Measurements from ENCODE around the gene GALNT10.
"Not testable (repeated sequence)": the region's sequence is repeated elsewhere in the genome, so short reads cannot be mapped to it uniquely, and the experiment has no call there.

GALNT10 gene, protein sequence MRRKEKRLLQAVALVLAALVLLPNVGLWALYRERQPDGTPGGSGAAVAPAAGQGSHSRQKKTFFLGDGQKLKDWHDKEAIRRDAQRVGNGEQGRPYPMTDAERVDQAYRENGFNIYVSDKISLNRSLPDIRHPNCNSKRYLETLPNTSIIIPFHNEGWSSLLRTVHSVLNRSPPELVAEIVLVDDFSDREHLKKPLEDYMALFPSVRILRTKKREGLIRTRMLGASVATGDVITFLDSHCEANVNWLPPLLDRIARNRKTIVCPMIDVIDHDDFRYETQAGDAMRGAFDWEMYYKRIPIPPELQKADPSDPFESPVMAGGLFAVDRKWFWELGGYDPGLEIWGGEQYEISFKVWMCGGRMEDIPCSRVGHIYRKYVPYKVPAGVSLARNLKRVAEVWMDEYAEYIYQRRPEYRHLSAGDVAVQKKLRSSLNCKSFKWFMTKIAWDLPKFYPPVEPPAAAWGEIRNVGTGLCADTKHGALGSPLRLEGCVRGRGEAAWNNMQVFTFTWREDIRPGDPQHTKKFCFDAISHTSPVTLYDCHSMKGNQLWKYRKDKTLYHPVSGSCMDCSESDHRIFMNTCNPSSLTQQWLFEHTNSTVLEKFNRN

DNA sequence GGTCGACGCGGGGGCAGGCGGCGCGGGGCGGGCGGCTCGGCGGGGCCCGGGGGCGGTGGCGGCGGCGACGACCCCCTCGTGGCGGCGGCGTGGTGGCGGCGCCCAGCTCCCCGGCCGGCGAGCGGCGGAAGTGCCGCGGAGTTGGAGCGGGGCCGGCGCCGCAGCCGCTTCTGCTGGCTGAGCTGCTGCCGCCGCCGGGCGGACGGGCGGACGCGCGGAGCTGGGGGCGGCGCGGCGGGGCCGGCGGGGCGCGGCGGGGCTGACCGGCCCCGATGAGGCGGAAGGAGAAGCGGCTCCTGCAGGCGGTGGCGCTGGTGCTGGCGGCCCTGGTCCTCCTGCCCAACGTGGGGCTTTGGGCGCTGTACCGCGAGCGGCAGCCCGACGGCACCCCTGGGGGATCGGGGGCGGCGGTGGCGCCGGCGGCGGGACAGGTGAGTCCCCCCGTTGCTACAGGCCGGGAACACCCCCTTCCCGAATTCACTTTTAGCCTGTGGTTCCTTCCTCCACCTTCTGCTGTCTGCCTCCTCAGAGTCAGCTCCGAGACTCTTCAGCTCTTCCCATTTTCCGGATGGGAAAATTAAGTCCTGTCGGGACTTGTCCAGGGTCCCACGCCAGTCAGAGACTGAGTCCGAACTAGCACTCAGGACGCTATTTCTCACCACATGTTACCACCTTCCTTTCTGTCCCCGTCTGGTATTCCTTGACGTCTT lies at the start of gene GALNT10:
TSS of gene GALNT10 (plus strand) at position 139 of the 710 bp plus-strand sequence. CDS start at position 273, 134 bp downstream.
- H3K4me3 ChIP-seq (replicated peaks; ENCODE audit: low read depth, low read length) = peak within 1 kb of the TSS; percentile 81
- TF ChIP-seq, protein P1, sequence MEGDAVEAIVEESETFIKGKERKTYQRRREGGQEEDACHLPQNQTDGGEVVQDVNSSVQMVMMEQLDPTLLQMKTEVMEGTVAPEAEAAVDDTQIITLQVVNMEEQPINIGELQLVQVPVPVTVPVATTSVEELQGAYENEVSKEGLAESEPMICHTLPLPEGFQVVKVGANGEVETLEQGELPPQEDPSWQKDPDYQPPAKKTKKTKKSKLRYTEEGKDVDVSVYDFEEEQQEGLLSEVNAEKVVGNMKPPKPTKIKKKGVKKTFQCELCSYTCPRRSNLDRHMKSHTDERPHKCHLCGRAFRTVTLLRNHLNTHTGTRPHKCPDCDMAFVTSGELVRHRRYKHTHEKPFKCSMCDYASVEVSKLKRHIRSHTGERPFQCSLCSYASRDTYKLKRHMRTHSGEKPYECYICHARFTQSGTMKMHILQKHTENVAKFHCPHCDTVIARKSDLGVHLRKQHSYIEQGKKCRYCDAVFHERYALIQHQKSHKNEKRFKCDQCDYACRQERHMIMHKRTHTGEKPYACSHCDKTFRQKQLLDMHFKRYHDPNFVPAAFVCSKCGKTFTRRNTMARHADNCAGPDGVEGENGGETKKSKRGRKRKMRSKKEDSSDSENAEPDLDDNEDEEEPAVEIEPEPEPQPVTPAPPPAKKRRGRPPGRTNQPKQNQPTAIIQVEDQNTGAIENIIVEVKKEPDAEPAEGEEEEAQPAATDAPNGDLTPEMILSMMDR (IDR thresholded peaks at IDR 0.05; ENCODE audit: low read length, missing control alignments) = no peak
- DNase-seq (ENCODE audit: low read depth) = peak; percentile 72

- TF ChIP-seq, protein P1 (IDR thresholded peaks at IDR 0.05; ENCODE audit: low read length, missing control alignments) = no peak
- no peak for DNase-seq (ENCODE audit: low read depth)
- H3K4me3 ChIP-seq (replicated peaks; ENCODE audit: low read depth, low read length) = no peak overlapping the region
Observed at GRCh38 chr5:154141745-154142221, 48.8 kb upstream of the GALNT10 start.

DNA sequence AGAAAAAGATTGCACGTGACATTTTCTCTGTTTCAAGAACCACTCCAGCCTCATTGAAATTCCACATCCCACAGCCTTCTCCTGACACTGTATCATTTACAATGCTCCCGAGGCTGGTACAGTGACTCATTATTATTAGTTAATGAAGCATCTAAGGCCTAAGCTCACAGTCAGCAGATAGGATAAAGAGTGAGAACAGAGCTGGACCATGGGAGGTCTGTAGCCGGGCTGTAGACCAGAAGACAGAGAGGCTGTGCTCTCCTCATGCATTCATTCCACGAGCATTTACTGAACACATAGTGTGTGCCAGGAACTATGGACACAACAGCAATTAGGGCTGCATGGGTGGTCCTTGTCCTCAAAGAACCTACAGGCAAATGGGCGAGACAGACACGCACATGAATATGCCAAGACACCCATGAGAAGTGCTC lies 47.3 kb upstream of the GALNT10 start:
- TF ChIP-seq, protein P1 (IDR thresholded peaks at IDR 0.05; ENCODE audit: low read length, missing control alignments) = no peak
- no peak overlapping the region for H3K4me3 ChIP-seq (replicated peaks; ENCODE audit: low read depth, low read length)
- no peak for DNase-seq (ENCODE audit: low read depth)

DNA sequence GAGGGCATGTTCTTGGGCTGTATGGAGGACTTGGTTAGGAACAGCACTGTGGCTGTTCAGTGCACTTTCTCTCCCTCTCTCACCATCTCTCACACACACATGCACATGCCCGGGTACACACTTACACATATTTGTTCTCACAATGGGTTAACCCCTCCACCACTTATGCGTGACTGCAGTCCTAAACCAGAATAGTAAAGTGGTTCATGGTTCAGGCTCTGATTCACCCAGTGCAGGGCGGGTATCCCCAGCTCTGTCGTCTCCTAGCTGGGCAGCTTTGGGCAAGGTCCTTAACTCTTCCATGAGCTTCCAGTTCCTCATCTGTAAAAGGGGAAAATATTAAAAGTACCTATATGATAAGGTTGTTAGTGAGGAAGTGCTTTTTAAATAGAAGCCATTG lies 45.3 kb upstream of the GALNT10 start:
- DNase-seq (ENCODE audit: low read depth) = no peak

GRCh38 chr5:154146409-154146808 lies 44.1 kb upstream of the GALNT10 start:
- DNase-seq (ENCODE audit: low read depth) = no peak
- TF ChIP-seq, protein P1 (IDR thresholded peaks at IDR 0.05; ENCODE audit: low read length, missing control alignments) = no peak
- no peak overlapping the region for H3K4me3 ChIP-seq (replicated peaks; ENCODE audit: low read depth, low read length)

More for the DNA sequence above, 45.3 kb upstream of the GALNT10 start:
- no peak overlapping the region for H3K4me3 ChIP-seq (replicated peaks; ENCODE audit: low read depth, low read length)
- TF ChIP-seq, protein P1 (IDR thresholded peaks at IDR 0.05; ENCODE audit: low read length, missing control alignments) = no peak

DNA sequence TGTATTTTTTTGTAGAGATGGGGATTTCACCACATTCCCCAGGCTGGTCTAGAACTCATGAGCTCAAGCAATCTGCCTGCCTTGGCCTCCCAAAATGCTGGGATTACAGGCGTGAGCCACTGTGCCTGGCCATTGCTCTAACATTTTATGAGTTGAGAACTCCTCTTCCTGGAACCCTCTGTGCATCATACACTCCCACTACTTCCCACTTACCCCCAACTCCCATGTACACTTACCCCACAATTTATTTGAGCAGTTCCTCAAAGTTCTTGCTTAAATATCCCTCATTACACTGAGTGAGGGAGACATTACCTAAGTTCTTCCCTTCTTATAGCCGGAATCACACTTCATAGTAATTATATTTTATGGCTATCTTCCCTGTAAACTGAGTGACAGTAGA lies 42.9 kb upstream of the GALNT10 start:
- TF ChIP-seq, protein P1 (IDR thresholded peaks at IDR 0.05; ENCODE audit: low read length, missing control alignments) = no peak
- H3K4me3 ChIP-seq (replicated peaks; ENCODE audit: low read depth, low read length) = no peak overlapping the region
- DNase-seq (ENCODE audit: low read depth) = no peak

GRCh38 chr5:154150471-154150870 lies 40.1 kb upstream of the GALNT10 start:
- not testable (repeated sequence) for H3K4me3 ChIP-seq (replicated peaks; ENCODE audit: low read depth, low read length)

More at GRCh38 chr5:154150471-154150870, 40.1 kb upstream of the GALNT10 start:
- not testable (repeated sequence) for DNase-seq (ENCODE audit: low read depth)

All from fibroblast of pulmonary artery (primary cell).